ENCODE data around the gene HES6.

- TF ChIP-seq, protein P1, sequence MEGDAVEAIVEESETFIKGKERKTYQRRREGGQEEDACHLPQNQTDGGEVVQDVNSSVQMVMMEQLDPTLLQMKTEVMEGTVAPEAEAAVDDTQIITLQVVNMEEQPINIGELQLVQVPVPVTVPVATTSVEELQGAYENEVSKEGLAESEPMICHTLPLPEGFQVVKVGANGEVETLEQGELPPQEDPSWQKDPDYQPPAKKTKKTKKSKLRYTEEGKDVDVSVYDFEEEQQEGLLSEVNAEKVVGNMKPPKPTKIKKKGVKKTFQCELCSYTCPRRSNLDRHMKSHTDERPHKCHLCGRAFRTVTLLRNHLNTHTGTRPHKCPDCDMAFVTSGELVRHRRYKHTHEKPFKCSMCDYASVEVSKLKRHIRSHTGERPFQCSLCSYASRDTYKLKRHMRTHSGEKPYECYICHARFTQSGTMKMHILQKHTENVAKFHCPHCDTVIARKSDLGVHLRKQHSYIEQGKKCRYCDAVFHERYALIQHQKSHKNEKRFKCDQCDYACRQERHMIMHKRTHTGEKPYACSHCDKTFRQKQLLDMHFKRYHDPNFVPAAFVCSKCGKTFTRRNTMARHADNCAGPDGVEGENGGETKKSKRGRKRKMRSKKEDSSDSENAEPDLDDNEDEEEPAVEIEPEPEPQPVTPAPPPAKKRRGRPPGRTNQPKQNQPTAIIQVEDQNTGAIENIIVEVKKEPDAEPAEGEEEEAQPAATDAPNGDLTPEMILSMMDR (IDR thresholded peaks at IDR 0.05), result no peak
- no peak for TF ChIP-seq POLR2A (IDR thresholded peaks at IDR 0.05)
- TF ChIP-seq EP300 (IDR thresholded peaks at IDR 0.05), result no peak
- TF ChIP-seq POLR2AphosphoS5 (IDR thresholded peaks at IDR 0.05), result no peak
Observed at GRCh38 chr2:238280083-238280825, 40.4 kb upstream of the HES6 start.

All from gastroesophageal sphincter (tissue), 3 donors.